NOMO-1 treated with dmso at 0.1 percent for 144 hours (cell line): Measurements from ENCODE around the gene ASXL2.
A peak's percentile ranks its signal among the peaks of the same experiment; 100 is the strongest.
"Not testable (repeated sequence)": the region's sequence is repeated elsewhere in the genome, so short reads cannot be mapped to it uniquely, and the experiment has no call there.

ENCODE experiments used
- DNase-seq: peaks from one replicate; lab custom pipeline; 2025; ENCODE audit not compliant: unreplicated experiment; lab: John Stamatoyannopoulos, UW

ASXL2 gene

DNA sequence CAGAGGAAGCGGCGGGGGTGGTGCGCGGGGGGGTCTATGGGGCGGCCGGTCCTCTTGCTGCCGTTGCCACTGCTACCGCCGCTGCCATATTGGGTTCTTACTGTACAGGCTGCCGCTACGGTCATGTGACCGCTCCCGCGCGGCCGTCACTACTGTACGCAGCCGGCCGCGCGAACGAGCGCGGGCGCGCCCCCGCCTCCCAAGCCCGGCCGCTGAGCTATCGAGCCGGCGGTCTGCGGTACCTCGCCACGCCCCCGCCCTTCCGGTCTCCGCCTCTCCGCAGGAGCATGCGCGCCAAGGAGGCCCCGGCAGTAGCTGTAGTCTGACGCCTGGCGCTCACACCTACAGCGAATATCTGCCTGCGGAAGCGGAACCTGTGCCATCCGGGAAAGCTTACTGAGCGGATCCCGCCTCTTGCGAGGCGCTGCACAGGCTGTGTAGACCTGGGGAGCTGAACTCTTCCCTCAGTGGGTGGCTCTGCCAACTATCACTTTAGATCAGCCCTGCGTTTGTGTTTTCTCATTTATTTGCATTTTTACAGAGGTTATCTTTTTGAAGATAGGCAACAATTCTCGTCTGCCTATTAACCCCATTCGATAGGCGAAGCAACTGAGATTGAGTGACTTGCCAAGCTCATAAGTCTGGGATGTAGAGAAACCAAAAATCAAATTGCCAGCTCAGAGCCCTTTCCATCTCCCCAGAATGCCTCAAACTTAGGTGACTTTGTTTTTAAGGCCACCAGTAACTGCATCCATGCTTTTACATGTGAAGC lies at the start of gene ASXL2:
ASXL2 (minus strand) TSS at position 127 of the 772 bp plus-strand sequence. CDS start 265 bp downstream, outside the sequence.
- peak; percentile 96 for DNase-seq

GRCh38 chr2:25926984-25927756 lies 48.9 kb upstream of the ASXL2 start:
- no peak for DNase-seq

DNA sequence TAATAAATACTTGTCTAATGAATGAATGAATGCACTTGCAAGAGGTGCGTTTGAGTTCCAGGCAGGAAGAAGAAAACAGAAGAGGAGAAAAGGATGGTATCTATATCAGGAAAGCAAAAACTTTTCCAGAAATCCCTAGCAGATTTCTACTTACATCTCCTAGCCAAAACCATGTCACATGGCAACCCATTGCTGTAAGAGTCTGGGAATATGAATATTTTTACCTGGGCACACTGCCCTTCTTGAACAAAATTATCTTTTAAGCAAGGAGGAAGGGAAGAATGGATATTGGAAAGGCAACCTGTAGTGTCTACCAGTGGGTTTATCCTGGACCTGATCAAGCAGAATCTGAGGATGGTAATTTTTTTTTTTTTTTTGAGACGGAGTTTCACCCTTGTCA lies 44.2 kb upstream of the ASXL2 start:
- DNase-seq: no peak

DNA sequence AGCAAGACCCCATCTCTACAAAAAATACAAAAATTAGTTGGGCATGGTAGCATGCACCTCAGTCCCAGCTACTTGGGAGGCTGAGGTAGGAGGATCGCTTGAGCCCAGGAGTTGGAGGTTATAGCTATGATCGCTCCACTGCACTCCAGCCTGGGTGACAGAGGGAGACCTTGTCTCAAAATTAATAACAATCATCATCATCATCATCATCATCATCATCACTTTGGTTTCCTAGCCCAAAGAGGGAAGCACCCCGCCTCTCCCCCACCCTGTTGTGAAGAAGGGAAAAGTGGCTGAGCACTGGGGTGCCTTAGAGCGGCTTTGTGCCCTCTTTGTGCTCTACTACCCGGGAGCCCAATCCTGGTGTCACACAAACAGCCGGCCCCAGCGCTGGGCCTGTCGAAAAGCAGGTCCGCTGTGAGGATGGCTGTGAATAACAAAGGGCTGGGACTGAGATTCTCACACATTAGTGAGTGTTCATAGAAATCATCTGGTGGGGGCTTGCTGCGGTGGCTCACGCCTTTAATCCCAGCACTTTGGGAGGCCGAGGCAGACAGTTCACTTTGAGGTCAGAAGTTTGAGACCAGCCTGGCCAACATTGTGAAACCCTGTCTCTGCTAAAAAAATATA lies 42.6 kb upstream of the ASXL2 start:
- no peak for DNase-seq

- DNase-seq: no peak
Observed at GRCh38 chr2:25920336-25920735, 42.0 kb upstream of the ASXL2 start.

- DNase-seq: no peak
Observed at GRCh38 chr2:25917832-25918231, 39.5 kb upstream of the ASXL2 start.

- DNase-seq: not testable (repeated sequence)
Observed at GRCh38 chr2:25917411-25917810, 39.1 kb upstream of the ASXL2 start.

GRCh38 chr2:25915944-25916772 lies 37.9 kb upstream of the ASXL2 start:
- peak; percentile 13 for DNase-seq

- not testable (repeated sequence) for DNase-seq
Observed at GRCh38 chr2:25915411-25915810, 37.1 kb upstream of the ASXL2 start.

GRCh38 chr2:25913696-25913973 lies 35.3 kb upstream of the ASXL2 start:
- not testable (repeated sequence) for DNase-seq

GRCh38 chr2:25912851-25913695 lies 34.8 kb upstream of the ASXL2 start:
- DNase-seq: no peak

DNA sequence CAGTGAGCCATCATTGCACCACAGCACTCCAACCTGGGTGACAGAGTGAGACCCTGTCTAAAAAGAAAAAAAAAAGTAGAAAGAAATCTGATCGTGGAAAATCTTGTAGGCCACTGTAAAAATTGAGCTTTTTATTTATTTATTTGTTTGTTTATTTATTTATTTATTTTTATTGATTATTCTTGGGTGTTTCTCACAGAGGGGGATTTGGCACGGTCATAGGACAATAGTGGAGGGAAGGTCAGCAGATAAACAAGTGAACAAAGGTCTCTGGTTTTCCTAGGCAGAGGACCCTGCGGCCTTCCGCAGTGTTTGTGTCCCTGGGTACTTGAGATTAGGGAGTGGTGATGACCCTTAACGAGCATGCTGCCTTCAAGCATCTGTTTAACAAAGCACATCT lies 31.3 kb upstream of the ASXL2 start:
- DNase-seq: not testable (repeated sequence)

DNA sequence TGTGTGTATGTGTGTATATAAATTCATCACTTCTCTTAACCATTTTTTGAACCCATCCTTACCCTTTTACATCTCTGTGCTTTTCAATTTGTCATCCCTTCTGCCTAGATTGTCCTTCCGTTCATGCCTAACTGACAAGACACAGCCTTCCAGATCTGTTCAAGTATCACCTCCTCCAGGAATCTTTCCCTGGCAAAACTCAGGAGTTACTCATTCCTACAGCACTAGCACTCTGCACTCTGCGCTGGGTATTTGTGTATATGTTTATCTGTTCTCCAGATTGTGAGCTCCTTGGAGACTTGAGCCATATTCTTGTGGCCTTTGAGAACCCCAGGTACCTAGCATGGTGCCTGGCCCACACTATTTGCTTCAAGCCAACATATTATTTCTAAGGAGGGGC lies 26.8 kb upstream of the ASXL2 start:
- no peak for DNase-seq

DNA sequence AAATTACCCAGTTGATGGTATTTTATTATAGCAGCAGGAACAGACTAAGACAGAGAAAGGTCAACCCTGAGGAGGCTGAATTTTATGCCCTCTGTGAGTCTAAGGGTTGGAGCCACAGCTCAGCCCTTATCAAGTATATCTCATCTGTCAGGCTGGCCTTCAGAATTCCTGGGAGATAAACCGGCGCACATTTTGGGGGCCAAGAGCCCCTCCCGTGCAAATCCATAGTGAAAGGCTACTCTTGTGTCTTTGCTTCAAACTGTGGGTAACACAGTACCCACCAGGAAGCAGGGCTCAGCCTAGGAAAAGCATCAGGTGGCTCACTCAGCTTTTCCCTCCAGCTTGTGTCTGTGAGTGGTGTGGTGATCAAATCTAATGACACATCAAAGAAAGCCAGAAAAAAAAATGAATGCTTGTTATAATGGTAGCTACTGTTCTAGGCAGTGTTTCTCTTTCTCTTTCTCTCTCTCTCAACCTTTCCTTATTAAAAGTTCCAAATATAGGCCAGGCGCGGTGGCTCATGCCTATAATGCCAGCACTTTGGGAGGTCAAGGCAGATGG lies 25.0 kb upstream of the ASXL2 start:
- DNase-seq: no peak

GRCh38 chr2:25899404-25899970 lies 21.2 kb upstream of the ASXL2 start:
- no peak for DNase-seq

DNA sequence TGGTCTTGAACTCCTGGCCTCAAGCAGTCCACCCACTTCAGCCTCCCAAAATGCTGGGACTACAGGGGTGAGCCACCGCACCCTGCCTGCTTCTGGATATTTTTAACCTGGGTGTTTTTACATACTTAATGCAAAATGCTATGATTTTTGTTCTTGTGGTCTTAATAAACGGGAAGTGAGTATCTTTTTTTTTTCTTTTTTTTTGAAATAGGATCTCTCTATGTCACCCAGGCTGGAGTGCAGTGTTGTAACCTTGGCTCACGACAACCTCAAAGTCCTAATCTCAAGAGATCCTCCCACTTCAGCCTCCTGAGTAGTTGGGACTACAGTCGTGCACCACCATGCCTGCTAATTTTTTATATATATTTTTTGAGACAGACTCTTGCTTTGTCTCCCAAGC lies 19.2 kb upstream of the ASXL2 start:
- no peak for DNase-seq

DNA sequence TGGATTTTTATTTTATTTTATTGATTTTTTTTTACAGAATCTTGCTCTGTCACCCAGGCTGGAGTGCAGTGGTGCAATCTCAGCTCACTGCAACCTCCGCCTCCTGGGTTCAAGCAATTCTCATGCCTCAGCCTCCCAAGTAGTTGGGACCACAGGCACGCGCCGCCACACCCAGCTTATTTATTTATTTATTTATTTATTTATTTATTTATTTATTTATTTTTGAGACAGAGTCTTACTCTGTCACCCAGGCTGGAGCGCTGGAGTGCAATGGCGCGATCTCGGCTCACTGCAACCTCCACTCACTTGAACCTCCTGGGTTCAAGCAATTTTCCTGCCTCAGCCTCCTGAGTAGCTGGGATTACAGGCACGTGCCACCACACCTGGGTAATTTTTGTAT lies 18.0 kb upstream of the ASXL2 start:
- DNase-seq: not testable (repeated sequence)

- DNase-seq: no peak
Observed at GRCh38 chr2:25895610-25896009, 17.3 kb upstream of the ASXL2 start.

GRCh38 chr2:25895018-25895417 lies 16.7 kb upstream of the ASXL2 start:
- no peak for DNase-seq
